ENCODE data around the gene CACNG7. TPM values are rescaled to one million over a fixed set of nuclear protein-coding genes. Genes with fewer than 3 reads are reported as not detected.
A peak's percentile ranks its signal among the peaks of the same experiment; 100 is the strongest.
"Not testable (repeated sequence)": the region's sequence is repeated elsewhere in the genome, so short reads cannot be mapped to it uniquely, and the experiment has no call there.

Gene CACNG7
- total RNA-seq, result not detected

DNA sequence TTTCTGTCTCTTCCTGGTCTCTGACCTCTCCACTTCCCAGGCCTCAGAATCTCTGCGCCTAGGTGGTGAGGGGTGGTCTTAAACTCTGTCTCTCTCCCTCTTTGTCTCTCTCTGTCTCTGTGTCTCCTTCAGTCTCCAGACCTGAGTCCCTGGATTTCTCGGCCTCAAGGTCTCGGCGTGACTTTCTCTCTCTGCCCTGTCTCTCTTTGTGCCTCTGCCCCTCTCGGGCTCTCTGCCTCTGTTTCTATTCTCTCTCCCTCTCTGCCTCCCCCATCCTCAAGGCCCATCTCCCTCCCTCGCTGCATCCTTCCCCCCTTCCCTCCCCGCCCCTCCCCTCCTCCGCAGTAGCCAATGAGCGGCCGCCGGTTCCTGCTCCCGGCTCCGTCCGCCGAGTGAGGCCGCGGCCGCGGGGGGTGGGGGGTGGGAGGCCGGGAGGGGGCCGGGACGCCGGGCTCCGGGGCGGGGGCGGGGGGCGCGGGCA, at the start of gene CACNG7:
CACNG7 (plus strand) TSS at position 344 of the 481 bp plus-strand sequence. CDS start 3,554 bp downstream, outside the sequence.
- peaks cover 6% of the 10 kb centered on the region for H3K4me1 Mint-ChIP-seq
- no peaks in the 10 kb centered on the region for H3K9me3 Mint-ChIP-seq
- H3K4me3 Mint-ChIP-seq, result peak within 1 kb of the TSS; percentile 0
- no peaks in the 10 kb centered on the region for H3K36me3 Mint-ChIP-seq (ENCODE audit: low read depth)
- no peak within 1 kb of the TSS for H3K27ac Mint-ChIP-seq
- peaks cover 71% of the 10 kb centered on the region for H3K27me3 Mint-ChIP-seq
- no peak for ATAC-seq (replicated peaks)

DNA sequence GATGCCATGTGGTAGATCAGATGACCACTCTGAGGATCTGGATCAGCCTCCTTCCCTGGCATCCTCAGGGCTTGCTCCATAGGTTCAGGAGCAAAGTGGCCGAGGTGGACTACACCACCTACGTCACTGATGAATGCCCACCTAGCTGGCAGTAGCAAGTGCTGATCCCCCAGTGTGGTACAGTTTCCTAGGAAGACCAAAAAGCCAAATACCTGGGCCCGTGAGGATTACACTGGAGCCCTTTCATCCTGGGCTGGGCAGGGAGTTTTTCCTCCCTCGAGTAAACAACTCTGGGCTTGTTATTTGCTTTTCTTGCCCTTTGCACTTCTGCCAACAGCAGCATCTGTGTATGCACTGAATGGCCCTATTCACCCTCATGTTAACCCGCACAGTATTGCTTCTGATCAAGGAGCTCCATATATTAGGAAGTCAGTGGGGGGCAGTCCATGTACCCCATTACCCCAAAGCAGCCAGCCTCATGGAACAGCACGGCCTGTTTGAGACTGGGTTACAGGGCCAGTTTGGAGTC, 44.7 kb upstream of the CACNG7 start:
- H3K4me1 Mint-ChIP-seq, result peaks cover 8% of the 10 kb centered on the region
- no peak overlapping the region for H3K27ac Mint-ChIP-seq
- H3K27me3 Mint-ChIP-seq, result no peaks in the 10 kb centered on the region
- peaks cover 16% of the 10 kb centered on the region for H3K36me3 Mint-ChIP-seq (ENCODE audit: low read depth)
- ATAC-seq (replicated peaks), result no peak
- no peak overlapping the region for H3K4me3 Mint-ChIP-seq
- H3K9me3 Mint-ChIP-seq, result no peaks in the 10 kb centered on the region

DNA sequence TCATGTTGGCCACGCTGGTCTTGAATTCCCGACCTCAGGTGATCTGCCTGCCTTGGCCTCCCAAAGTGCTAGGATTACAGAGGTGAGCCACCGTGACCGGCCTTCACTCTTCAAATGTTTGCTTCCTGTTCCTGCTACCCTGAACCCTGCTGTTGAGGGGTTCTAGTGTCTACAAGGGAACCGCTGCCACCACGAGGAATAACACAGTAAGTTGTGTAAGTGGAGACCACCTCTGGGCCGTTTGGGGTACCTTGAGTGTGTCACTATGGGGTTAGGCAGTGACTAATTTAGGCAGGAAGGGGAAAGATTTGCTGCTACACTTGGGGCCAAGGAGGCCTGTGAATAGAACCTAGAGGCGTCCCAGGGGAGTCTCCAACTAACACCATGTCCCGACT, 43.6 kb upstream of the CACNG7 start:
- Mint-ChIP-seq H3K27me3 (no peaks in the 10 kb centered on the region), H3K27ac (peak overlapping the region; percentile 99), H3K9me3 (no peaks in the 10 kb centered on the region), H3K4me1 (peaks cover 8% of the 10 kb centered on the region), H3K36me3 (ENCODE audit: low read depth) (peaks cover 23% of the 10 kb centered on the region), H3K4me3 (peak overlapping the region; percentile 96)
- ATAC-seq (replicated peaks), result no peak

- H3K4me1 Mint-ChIP-seq, result peaks cover 10% of the 10 kb centered on the region
- ATAC-seq (replicated peaks), result peak; percentile 46
- peaks cover 29% of the 10 kb centered on the region for H3K36me3 Mint-ChIP-seq (ENCODE audit: low read depth)
- no peaks in the 10 kb centered on the region for H3K9me3 Mint-ChIP-seq
- H3K4me3 Mint-ChIP-seq, result peak overlapping the region; percentile 96
- no peaks in the 10 kb centered on the region for H3K27me3 Mint-ChIP-seq
- H3K27ac Mint-ChIP-seq, result peak overlapping the region; percentile 99
These were observed 42.9 kb upstream of the CACNG7 start for GRCh38 chr19:53865918-53866864.

DNA sequence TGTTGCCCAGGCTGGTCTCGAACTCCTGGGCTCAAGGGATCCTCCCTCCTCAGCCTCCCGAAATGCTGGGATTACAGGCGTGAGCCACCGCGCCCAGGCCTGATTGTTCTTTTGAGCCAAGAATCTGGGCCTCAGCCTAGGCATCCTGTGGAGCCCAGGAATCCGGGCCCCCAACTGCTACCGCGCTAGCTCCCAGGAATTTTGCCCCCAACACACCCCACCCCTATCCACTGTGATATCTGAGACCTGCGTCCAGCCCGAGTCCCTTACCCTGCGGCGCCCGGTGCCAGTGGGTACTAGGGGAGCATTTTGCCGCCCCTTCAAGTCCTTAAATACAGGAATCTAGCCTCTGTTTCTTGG, 42.2 kb upstream of the CACNG7 start:
- H3K36me3 Mint-ChIP-seq (ENCODE audit: low read depth), result peaks cover 36% of the 10 kb centered on the region
- H3K9me3 Mint-ChIP-seq, result no peaks in the 10 kb centered on the region
- ATAC-seq (replicated peaks), result no peak
- H3K4me1 Mint-ChIP-seq, result peaks cover 17% of the 10 kb centered on the region
- no peaks in the 10 kb centered on the region for H3K27me3 Mint-ChIP-seq
- H3K4me3 Mint-ChIP-seq, result peak overlapping the region; percentile 96
- H3K27ac Mint-ChIP-seq, result peak overlapping the region; percentile 99

- Mint-ChIP-seq H3K36me3 (ENCODE audit: low read depth) (peaks cover 42% of the 10 kb centered on the region), H3K4me3 (peak within 1 kb of the TSS; percentile 96), H3K4me1 (peaks cover 17% of the 10 kb centered on the region), H3K27me3 (no peaks in the 10 kb centered on the region), H3K27ac (peak within 1 kb of the TSS; percentile 99), H3K9me3 (no peaks in the 10 kb centered on the region)
- ATAC-seq (replicated peaks), result peak; percentile 78
These were observed 41.6 kb upstream of the CACNG7 start, which contains the start of gene MYADM for GRCh38 chr19:53867225-53868090. TSS of gene MYADM (plus strand) at chr19:53867883. CDS start at chr19:53873530, 5,647 bp downstream.

DNA sequence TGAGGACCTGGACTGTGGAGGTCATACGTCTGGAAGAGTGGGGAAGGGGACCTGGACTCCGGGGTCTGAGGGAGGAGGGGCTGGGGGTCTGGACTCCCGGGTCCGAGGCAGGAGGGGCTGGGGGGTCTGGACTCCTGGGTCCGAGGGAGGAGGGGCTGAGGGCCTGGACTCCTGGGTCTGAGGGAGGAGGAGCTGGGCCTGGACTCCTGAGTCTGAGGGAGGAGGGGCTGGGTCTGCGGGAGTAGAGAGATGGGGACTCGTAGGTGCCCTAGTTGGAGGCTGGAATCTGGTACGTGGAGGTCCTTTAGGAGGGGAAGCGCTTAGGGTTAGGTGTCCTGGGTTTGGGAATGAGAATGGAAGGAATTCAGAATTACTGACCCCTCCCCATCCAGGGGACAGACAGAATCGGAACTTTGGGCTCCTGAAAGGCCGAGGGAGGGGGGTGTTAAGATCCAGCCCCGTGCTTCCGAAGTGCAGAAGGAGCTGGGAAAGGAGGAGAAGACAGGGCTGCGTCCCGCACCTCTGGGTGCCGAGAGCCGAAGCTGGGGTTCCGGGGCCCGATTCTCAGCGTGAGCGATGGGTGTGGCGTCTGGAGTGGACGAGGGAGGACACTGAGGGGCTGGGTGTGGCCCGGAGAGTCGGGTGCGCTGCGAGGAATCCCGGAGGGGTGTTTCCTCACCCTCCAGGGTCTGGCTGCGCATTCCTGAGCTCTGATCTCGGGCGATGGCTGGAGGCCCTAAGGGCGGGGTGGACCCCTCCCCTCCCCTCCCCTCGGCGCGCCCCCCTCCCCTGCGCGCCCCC, 40.8 kb upstream of the CACNG7 start:
- Mint-ChIP-seq H3K27ac (peak overlapping the region; percentile 99), H3K4me3 (peak overlapping the region; percentile 96), H3K27me3 (no peaks in the 10 kb centered on the region), H3K36me3 (ENCODE audit: low read depth) (peaks cover 50% of the 10 kb centered on the region), H3K4me1 (peaks cover 21% of the 10 kb centered on the region), H3K9me3 (no peaks in the 10 kb centered on the region)
- ATAC-seq (replicated peaks), result peak; percentile 6

- Mint-ChIP-seq H3K4me3 (peak overlapping the region; percentile 96), H3K9me3 (no peaks in the 10 kb centered on the region), H3K27ac (peak overlapping the region; percentile 75), H3K4me1 (peaks cover 28% of the 10 kb centered on the region), H3K27me3 (no peaks in the 10 kb centered on the region), H3K36me3 (ENCODE audit: low read depth) (peaks cover 59% of the 10 kb centered on the region)
- ATAC-seq (replicated peaks), result peak; percentile 63
These were observed 39.9 kb upstream of the CACNG7 start for GRCh38 chr19:53868892-53869804.

DNA sequence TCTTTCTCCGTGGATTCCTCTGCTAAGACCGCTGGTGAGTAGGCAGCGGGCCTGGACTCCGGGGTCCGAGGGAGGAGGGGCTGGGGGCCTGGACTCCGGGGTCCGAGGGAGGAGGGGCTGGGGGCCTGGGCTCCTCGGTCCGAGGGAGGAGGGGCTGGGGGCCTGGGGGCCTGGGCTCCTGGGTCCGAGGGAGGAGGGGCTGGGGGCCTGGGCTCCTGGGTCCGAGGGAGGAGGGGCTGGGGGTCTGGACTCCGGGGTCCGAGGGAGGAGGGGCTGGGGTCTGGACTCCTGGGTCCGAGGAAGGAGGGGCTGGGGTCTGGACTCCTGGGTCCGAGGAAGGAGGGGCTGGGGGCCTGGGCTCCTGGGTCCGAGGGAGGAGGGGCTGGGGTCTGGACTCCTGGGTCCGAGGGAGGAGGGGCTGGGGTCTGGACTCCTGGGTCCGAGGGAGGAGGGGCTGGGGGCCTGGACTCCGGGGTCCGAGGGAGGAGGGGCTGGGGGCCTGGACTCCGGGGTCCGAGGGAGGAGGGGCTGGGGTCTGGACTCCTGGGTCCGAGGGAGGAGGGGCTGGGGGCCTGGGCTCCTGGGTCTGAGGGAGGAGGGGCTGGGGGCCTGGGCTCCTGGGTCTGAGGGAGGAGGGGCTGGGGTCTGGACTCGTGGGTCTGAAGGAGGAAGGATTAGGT, 39.1 kb upstream of the CACNG7 start:
- Mint-ChIP-seq H3K27ac (peak overlapping the region; percentile 75), H3K4me3 (peak overlapping the region; percentile 96), H3K4me1 (peaks cover 36% of the 10 kb centered on the region), H3K36me3 (ENCODE audit: low read depth) (peaks cover 67% of the 10 kb centered on the region)
- not testable (repeated sequence) for H3K9me3 Mint-ChIP-seq; H3K27me3 Mint-ChIP-seq; ATAC-seq (replicated peaks)

DNA sequence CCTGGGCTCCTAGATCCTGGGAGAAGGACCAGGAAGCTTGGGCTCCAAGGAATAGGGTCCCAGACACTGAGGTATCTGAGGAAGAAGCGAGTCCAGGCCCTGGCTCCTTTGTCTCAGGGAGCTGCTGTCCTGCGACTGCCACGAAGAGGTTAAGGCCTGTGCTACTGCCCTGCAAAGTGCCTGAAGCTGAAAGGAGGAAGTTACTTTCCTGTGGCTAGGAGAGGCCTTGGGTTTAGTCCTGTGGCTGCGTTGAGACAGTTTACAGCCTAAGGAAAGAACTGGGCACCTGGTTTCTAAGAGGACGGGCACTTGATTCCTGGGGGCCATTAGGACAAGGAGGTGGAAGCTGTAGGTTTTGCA, 38.6 kb upstream of the CACNG7 start:
- H3K4me1 Mint-ChIP-seq, result peaks cover 37% of the 10 kb centered on the region
- no peaks in the 10 kb centered on the region for H3K27me3 Mint-ChIP-seq
- no peaks in the 10 kb centered on the region for H3K9me3 Mint-ChIP-seq
- peak overlapping the region; percentile 47 for H3K4me3 Mint-ChIP-seq
- peaks cover 72% of the 10 kb centered on the region for H3K36me3 Mint-ChIP-seq (ENCODE audit: low read depth)
- no peak for ATAC-seq (replicated peaks)
- peak overlapping the region; percentile 4 for H3K27ac Mint-ChIP-seq

DNA sequence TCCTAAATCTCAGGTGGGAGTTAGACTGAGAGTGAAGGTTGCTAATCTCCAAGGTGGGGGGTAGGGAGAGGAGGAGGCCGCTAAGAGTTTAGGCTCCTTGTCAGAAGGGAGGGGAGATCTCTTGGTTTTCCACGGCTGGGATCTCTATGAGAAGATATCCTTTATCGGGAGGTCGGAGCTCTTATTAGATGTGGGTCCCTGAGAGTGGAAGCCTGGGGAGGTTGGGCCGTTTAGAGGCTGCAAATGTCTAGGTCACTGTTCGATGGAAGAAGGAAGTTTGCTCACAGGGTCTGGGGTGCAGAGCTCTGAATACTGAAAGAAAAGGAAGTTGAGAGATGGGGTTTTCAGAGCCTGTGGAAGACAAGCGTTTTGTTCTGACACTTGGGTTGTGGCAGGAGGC, 37.6 kb upstream of the CACNG7 start:
- Mint-ChIP-seq H3K9me3 (no peaks in the 10 kb centered on the region), H3K27me3 (no peaks in the 10 kb centered on the region), H3K27ac (peak overlapping the region; percentile 4), H3K4me1 (peaks cover 37% of the 10 kb centered on the region), H3K4me3 (peak overlapping the region; percentile 47), H3K36me3 (ENCODE audit: low read depth) (peaks cover 82% of the 10 kb centered on the region)
- ATAC-seq (replicated peaks), result no peak

DNA sequence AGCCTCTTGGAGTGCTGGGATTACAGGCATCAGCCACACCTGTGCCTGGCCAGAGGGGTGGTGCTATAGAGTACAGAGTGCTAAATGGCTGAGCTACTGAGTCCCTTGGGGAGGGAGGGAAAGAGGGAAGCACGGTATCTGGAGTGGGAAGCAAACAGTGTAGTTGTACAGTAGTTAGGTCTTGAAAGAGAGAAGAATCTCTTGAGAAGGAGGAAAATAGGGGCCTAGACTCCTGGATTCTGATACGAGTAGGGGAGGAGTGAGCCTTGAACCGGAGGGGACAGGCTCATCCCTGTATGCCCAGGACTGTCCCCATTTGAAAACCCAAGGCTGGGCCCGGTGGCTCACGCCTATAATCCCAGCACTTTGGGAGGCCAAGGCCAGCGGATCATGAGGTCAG, 36.3 kb upstream of the CACNG7 start:
- H3K27me3 Mint-ChIP-seq, result no peaks in the 10 kb centered on the region
- H3K36me3 Mint-ChIP-seq (ENCODE audit: low read depth), result peaks cover 78% of the 10 kb centered on the region
- H3K27ac Mint-ChIP-seq, result peak overlapping the region; percentile 59
- no peak for ATAC-seq (replicated peaks)
- H3K4me1 Mint-ChIP-seq, result peaks cover 36% of the 10 kb centered on the region
- peak overlapping the region; percentile 10 for H3K4me3 Mint-ChIP-seq
- no peaks in the 10 kb centered on the region for H3K9me3 Mint-ChIP-seq
